ENCODE data around the gene GNPTAB.

DNA sequence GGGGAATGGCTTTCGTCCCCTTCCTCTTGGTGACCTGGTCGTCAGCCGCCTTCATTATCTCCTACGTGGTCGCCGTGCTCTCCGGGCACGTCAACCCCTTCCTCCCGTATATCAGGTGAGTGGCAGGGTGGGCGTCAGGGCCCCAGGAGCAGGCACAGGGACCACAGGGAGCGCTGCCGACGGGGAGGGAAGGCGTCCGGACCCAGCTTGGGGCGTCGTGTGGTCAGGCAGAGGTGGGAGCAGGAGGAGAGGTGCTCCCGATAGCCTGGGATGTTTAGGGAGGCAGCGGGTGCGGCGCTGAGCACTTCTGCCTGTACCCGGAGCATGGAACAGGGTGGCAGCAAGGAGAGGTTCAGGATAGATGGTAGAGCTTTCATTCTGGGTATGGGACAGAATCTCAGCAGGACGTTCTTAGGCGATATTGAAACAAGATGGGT is 47.1 kb upstream of the GNPTAB start:
- TF ChIP-seq POLR2A (IDR thresholded peaks at IDR 0.05) (no peak), CTCF (IDR thresholded peaks at IDR 0.05) (no peak), POLR2AphosphoS5 (IDR thresholded peaks at IDR 0.05; ENCODE audit: insufficient read depth in 1 of 2, low read depth in 1 of 2) (no peak)
